Measurements from ENCODE around the gene PUM2. TPM values are rescaled to one million over a fixed set of nuclear protein-coding genes. Genes with fewer than 3 reads are reported as not detected.

Gene PUM2
- total and polyA plus RNA-seq, 4 experiments from 2014 or later, result 20.3 to 184 (median 90.7) TPM

- H3K4me1 ChIP-seq (ENCODE audit: insufficient read depth, low read length), result no peaks in the 10 kb centered on the region
- H3K4me3 ChIP-seq (ENCODE audit: low read length in 2 of 2), result no peak overlapping the region
- ChIA-PET CTCF (ENCODE audit: partially characterized antibody) (no interaction called here), POLR2A (ENCODE audit: partially characterized antibody) (no interaction called here)
- H3K36me3 ChIP-seq (ENCODE audit: insufficient read depth, low read length), result no peaks in the 10 kb centered on the region
- Mint-ChIP-seq H3K4me3 (no peak overlapping the region), H3K4me1 (peaks cover 0 to 1% (median 0%) of the 10 kb centered on the region in 4 donors), H3K27ac (no peak overlapping the region), H3K9me3 (no peaks in the 10 kb centered on the region), H3K27me3 (peaks cover 2% of the 10 kb centered on the region in 2 donors), H3K36me3 (no peaks in the 10 kb centered on the region)
- no peaks in the 10 kb centered on the region for H3K27me3 ChIP-seq (ENCODE audit: insufficient read depth, low read length)
- no peaks in the 10 kb centered on the region for H3K9me3 ChIP-seq (ENCODE audit: control insufficient read depth in 1 of 2, low read length in 2 of 2)
- no peak overlapping the region for H3K27ac ChIP-seq (ENCODE audit: low read depth, low read length)
- no peak for DNase-seq
- intact Hi-C loops (cut with micrococcal nuclease), result no loop called here
These were observed 149.7 kb downstream of the PUM2 start for GRCh38 chr2:20200697-20201555.

- POLR2A ChIA-PET (ENCODE audit: partially characterized antibody), result no interaction called here
- no peaks in the 10 kb centered on the region for H3K9me3 ChIP-seq (ENCODE audit: control insufficient read depth in 1 of 2, low read length in 2 of 2)
- peaks cover 2% of the 10 kb centered on the region in 2 donors for H3K27me3 Mint-ChIP-seq
- no peak overlapping the region for H3K27ac Mint-ChIP-seq
- H3K36me3 ChIP-seq (ENCODE audit: insufficient read depth, low read length), result no peaks in the 10 kb centered on the region
- intact Hi-C loops (cut with micrococcal nuclease), result no loop called here
- H3K36me3 Mint-ChIP-seq, result no peaks in the 10 kb centered on the region
- no peak for DNase-seq
- H3K4me3 Mint-ChIP-seq, result no peak overlapping the region
- H3K9me3 Mint-ChIP-seq, result no peaks in the 10 kb centered on the region
- H3K27ac ChIP-seq (ENCODE audit: low read depth, low read length), result no peak overlapping the region
- no peak overlapping the region for H3K4me3 ChIP-seq (ENCODE audit: low read length in 2 of 2)
- peaks cover 0 to 1% (median 0%) of the 10 kb centered on the region in 4 donors for H3K4me1 Mint-ChIP-seq
- no peaks in the 10 kb centered on the region for H3K27me3 ChIP-seq (ENCODE audit: insufficient read depth, low read length)
- CTCF ChIA-PET (ENCODE audit: partially characterized antibody), result no interaction called here
- no peaks in the 10 kb centered on the region for H3K4me1 ChIP-seq (ENCODE audit: insufficient read depth, low read length)
These were observed 150.9 kb downstream of the PUM2 start for GRCh38 chr2:20199633-20200270.

GRCh38 chr2:20198796-20199632, 151.6 kb downstream of the PUM2 start:
- ChIA-PET POLR2A (ENCODE audit: partially characterized antibody) (no interaction called here), CTCF (ENCODE audit: partially characterized antibody) (no interaction called here)
- Histone ChIP-seq H3K36me3 (ENCODE audit: insufficient read depth, low read length) (no peaks in the 10 kb centered on the region), H3K9me3 (ENCODE audit: control insufficient read depth in 1 of 2, low read length in 2 of 2) (no peaks in the 10 kb centered on the region), H3K4me3 (ENCODE audit: low read length in 2 of 2) (no peak overlapping the region), H3K27ac (ENCODE audit: low read depth, low read length) (no peak overlapping the region), H3K27me3 (ENCODE audit: insufficient read depth, low read length) (no peaks in the 10 kb centered on the region), H3K4me1 (ENCODE audit: insufficient read depth, low read length) (no peaks in the 10 kb centered on the region)
- DNase-seq, result no peak
- no peaks in the 10 kb centered on the region for H3K36me3 Mint-ChIP-seq
- H3K9me3 Mint-ChIP-seq, result no peaks in the 10 kb centered on the region
- H3K27ac Mint-ChIP-seq, result no peak overlapping the region
- intact Hi-C loops (cut with micrococcal nuclease), result no loop called here
- H3K4me3 Mint-ChIP-seq, result no peak overlapping the region
- peaks cover 2% of the 10 kb centered on the region in 2 donors for H3K27me3 Mint-ChIP-seq
- peaks cover 0 to 1% (median 0%) of the 10 kb centered on the region in 4 donors for H3K4me1 Mint-ChIP-seq

Other genes with a start within 250 kb of the PUM2 start
- gene SDC1, start 125.7 kb downstream of the PUM2 start, total RNA-seq, result under 1 TPM in 1 of 2 experiments, not detected in 1; 0.09 TPM
- gene SDC1, start 125.7 kb downstream of the PUM2 start, polyA plus RNA-seq, result not detected
- gene RHOB, start 96.2 kb upstream of the PUM2 start, total RNA-seq, result 1 to 10 TPM; 7.9 to 8.9 TPM
- gene RHOB, start 96.2 kb upstream of the PUM2 start, polyA plus RNA-seq, result under 1 TPM; 0.68 to 0.94 TPM

Data from CD4-positive, alpha-beta memory T cell (primary cell).